GM12878 (cell line): ENCODE data around the gene SLC35A2. TPM values are rescaled to one million over a fixed set of nuclear protein-coding genes. Genes with fewer than 3 reads are reported as not detected.

Source experiments
- ATAC-seq: fragments of 200-7000 bp; cut with Tn5 transposase; 3 replicates; pipeline ENCODE4 v1.9.1; 2020; ENCODE audit warnings: mild to moderate bottlenecking, moderate library complexity
- BruUV-seq: library from RNA; stranded (reverse); fragments of 400-500 nt; replicated peaks from 2 replicates; lab custom pipeline; 2021; lab: Mats Ljungman, UMichigan
- CTCF ChIA-PET: fragments of 300-600 bp; sonication (Branson Sonifier 250); formaldehyde crosslinking; extraction: SDS; loops from one replicate; lab custom pipeline; 2021; ENCODE audit warnings: inconsistent platforms; lab: Yijun Ruan, JAX
- POLR2A ChIA-PET: fragments of 350-600 bp; formaldehyde crosslinking; extraction: SDS; loops from one replicate; lab custom pipeline; 2021; ENCODE audit warnings: inconsistent platforms; lab: Charles Lee
- RAD21 ChIA-PET: fragments of 300-600 bp; sonication (Branson Sonifier 250); formaldehyde crosslinking; loops from one replicate; lab custom pipeline; 2023; ENCODE audit warnings: antibody characterized with exemption; ENCODE audit not compliant: unreplicated experiment; lab: Charles Lee
- SMC1A ChIA-PET: fragments of 300-600 bp; sonication (Branson Sonifier 250); formaldehyde crosslinking; loops from one replicate; lab custom pipeline; 2023; ENCODE audit not compliant: unreplicated experiment, uncharacterized antibody; lab: Charles Lee
- DNase-seq: peaks from one replicate; pipeline ENCODE4 v3.0.0-alpha.2; 2011; ENCODE audit warnings: low read depth, low spot score
- FAIRE-seq: peaks from 3 replicates; lab custom pipeline; 2011; peaks lifted over from hg19 to GRCh38; lab: Jason Lieb, UNC
- H2AFZ ChIP-seq: 2 replicates; pipeline ENCODE4 v1.6.0; 2011; ENCODE audit warnings: low read depth, low read length, control low read depth; ENCODE audit not compliant: control insufficient read depth
- H3K27ac ChIP-seq: 2 replicates; pipeline ENCODE4 v1.5.1; 2011; ENCODE audit warnings: control low read depth; ENCODE audit not compliant: control insufficient read depth, insufficient read depth
- H3K27me3 ChIP-seq, 2 experiments: replicated peaks in 1 of 2; 2 replicates each; pipeline versions ENCODE4 v1.6.0 to v1.6.1; 2011; ENCODE audit warnings: low read length in 1 of 2; ENCODE audit not compliant: control insufficient read depth in 2 of 2, insufficient read depth in 2 of 2
- H3K36me3 ChIP-seq, 2 experiments: 2 replicates each; pipeline ENCODE4 v1.5.1; 2011; ENCODE audit warnings: low read length in 1 of 2; ENCODE audit not compliant: control insufficient read depth in 2 of 2, insufficient read depth in 2 of 2
- H3K4me1 ChIP-seq: 2 replicates; pipeline ENCODE4 v1.6.1; 2011; ENCODE audit warnings: mild to moderate bottlenecking, low read length, moderate library complexity, mixed read lengths; ENCODE audit not compliant: control insufficient read depth, insufficient read depth
- H3K4me2 ChIP-seq: 2 replicates; pipeline ENCODE4 v1.6.0; 2011; ENCODE audit warnings: control low read depth; ENCODE audit not compliant: control insufficient read depth, insufficient read depth
- H3K4me3 ChIP-seq: fragments of 200-600 bp; sonication (generic); 2 replicates; pipeline ENCODE4 v1.5.1; 2016
- H3K79me2 ChIP-seq: 2 replicates; pipeline ENCODE4 v1.6.0; 2011; ENCODE audit warnings: low read length; ENCODE audit not compliant: control insufficient read depth, insufficient read depth
- H3K9ac ChIP-seq: 2 replicates; pipeline ENCODE4 v1.8.0; 2011; ENCODE audit warnings: low read length, control low read depth, mixed read lengths; ENCODE audit not compliant: control insufficient read depth, insufficient read depth
- H3K9me3 ChIP-seq: replicated peaks from 3 replicates; pipeline ENCODE4 v1.5.1; 2011; ENCODE audit warnings: mild to moderate bottlenecking, low read length; ENCODE audit not compliant: control insufficient read depth, insufficient read depth
- H4K20me1 ChIP-seq: 2 replicates; pipeline ENCODE4 v1.6.0; 2011; ENCODE audit not compliant: control insufficient read depth, insufficient read depth
- CUX1 ChIP-seq: IDR thresholded peaks from 2 replicates; pipeline ENCODE4 v1.6.1; 2012; ENCODE audit warnings: improper control_type of control experiment, low read depth, low read length; ENCODE audit not compliant: insufficient replicate concordance
- EGR1 ChIP-seq, 2 experiments: IDR thresholded peaks; 1 replicate in 1 of 2; 2 replicates in 1 of 2; pipeline ENCODE4 v1.6.1; 2011 to 2012; ENCODE audit warnings: low read depth in 2 of 2, low read length in 2 of 2, borderline replicate concordance in 1 of 2, mild to moderate bottlenecking in 1 of 2, moderate library complexity in 1 of 2
- ELK1 ChIP-seq: IDR thresholded peaks from 2 replicates; pipeline ENCODE4 v1.6.1; 2012; ENCODE audit warnings: low read depth, low read length, improper control_type of control experiment
- ESRRA ChIP-seq: IDR thresholded peaks from 2 replicates; pipeline ENCODE4 v1.6.1; 2012; ENCODE audit warnings: mild to moderate bottlenecking, low read length, improper control_type of control experiment
- FOXK2 ChIP-seq: fragments of 450-650 bp; IDR thresholded peaks from 2 replicates; pipeline ENCODE4 v1.6.1; 2017; ENCODE audit warnings: mild to moderate bottlenecking, moderate library complexity
- NR2C1 ChIP-seq: fragments of 450-650 bp; IDR thresholded peaks from 2 replicates; pipeline ENCODE4 v1.6.1; 2017; ENCODE audit warnings: antibody characterized with exemption, mild to moderate bottlenecking, moderate library complexity
- PKNOX1 ChIP-seq: fragments of 450-650 bp; IDR thresholded peaks from 2 replicates; pipeline ENCODE4 v1.6.1; 2016; ENCODE audit warnings: mild to moderate bottlenecking
- POLR2AphosphoS5 ChIP-seq: IDR thresholded peaks from 2 replicates; pipeline ENCODE4 v1.6.1; 2011; ENCODE audit warnings: mild to moderate bottlenecking, low read length, inconsistent platforms
- WGBS: methylation state at CpG from one replicate; pipeline ENCODE4 v1.1.6; 2016; ENCODE audit warnings: low lambda C conversion rate; ENCODE audit not compliant: insufficient replicate concordance, insufficient coverage; ENCODE audit errors: missing lambda C conversion rate; 5-methylcytosine and 5-hydroxymethylcytosine counted together
- in situ Hi-C: fragments of 300-500 bp; cut with MboI; formaldehyde crosslinking; loops from 9 replicates; pipeline ENCODE4 v1.14.3; 2018; ENCODE audit warnings: mixed read lengths
- intact Hi-C: fragments of 100-400 bp; cut with micrococcal nuclease; formaldehyde crosslinking; loops from one replicate; pipeline ENCODE4 v1.14.2; 2022; ENCODE audit not compliant: unreplicated experiment
- polyA plus RNA-seq, 11 experiments: library from polyadenylated mRNA; depleted of rRNA in 4 of 11; unstranded in 6 of 11; stranded (reverse) in 5 of 11; fragments of >200 nt; fragmentation: Nextera tagmentation in 4 of 11; fragmentation: Illumina TruSeq in 1 of 11; extraction: Ambion mirVana in 4 of 11; extraction: Trizol in 1 of 11; gene quantifications; 1 replicate in 1 of 11; 2 replicates in 10 of 11; pipeline versions ENCODE4 v1.2.1 to v1.2.3, GENCODE V29; 2011 to 2016; ENCODE audit warnings: inconsistent platforms in 2 of 11, missing spikeins in 2 of 11, low read depth in 1 of 11
- total RNA-seq, 4 experiments: library from RNA; depleted of rRNA in 3 of 4; stranded (reverse); fragments of >200 nt in 3 of 4; fragmentation: Illumina TruSeq in 1 of 4; extraction: Trizol in 1 of 4; gene quantifications; 2 replicates each; pipeline versions ENCODE4 v1.2.1 to v1.2.3, GENCODE V29; 2013 to 2021

The SLC35A2 gene
- total and polyA plus RNA-seq, 10 of the 15 experiments (the other 5 are each of a cell fraction or from before 2014, with no cell fraction given): 2.1 to 27.4 (median 14.9) TPM

DNA sequence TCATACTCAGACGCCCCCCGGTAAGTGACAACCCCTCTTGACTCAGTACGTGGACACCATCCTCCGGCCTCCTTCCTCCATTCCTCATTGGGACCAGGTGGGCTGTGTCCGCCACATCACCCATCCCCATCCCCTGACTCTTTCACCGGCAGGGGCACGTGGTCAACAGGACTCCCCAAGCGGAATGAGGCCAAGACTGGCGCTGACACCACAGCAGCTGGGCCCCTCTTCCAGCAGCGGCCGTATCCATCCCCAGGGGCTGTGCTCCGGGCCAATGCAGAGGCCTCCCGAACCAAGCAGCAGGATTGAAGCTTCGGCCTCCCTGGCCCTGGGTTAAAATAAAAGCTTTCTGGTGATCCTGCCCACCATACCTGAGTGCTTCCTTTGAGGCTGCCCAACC, 8.7 kb downstream of the SLC35A2 start (continued):
- TF ChIP-seq ESRRA (no peak), EGR1 (IDR thresholded peaks at IDR 0.05; ENCODE audit: borderline replicate concordance in 1 of 2, low read depth in 2 of 2, low read length in 2 of 2) (no peak), FOXK2 (no peak), NR2C1 (no peak), CUX1 (no peak), ELK1 (no peak)

DNA sequence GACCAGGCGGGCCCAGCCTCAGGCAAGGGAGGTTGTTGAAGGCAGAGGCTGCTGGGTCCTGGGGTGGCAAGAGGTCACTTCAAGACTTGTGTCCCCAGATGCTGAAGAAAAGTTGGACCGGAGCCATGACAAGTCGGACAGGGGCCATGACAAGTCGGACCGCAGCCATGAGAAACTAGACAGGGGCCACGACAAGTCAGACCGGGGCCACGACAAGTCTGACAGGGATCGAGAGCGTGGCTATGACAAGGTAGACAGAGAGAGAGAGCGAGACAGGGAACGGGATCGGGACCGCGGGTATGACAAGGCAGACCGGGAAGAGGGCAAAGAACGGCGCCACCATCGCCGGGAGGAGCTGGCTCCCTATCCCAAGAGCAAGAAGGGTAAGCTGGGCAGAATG, 9.3 kb downstream of the SLC35A2 start:
- no peak overlapping the region for H3K4me2 ChIP-seq
- no peaks in the 10 kb centered on the region for H3K4me1 ChIP-seq
- BruUV-seq: no TSS peak
- FAIRE-seq (no peak), ATAC-seq (no peak), DNase-seq (no peak)
- POLR2A ChIA-PET: no interaction called here
- no peaks in the 10 kb centered on the region for H4K20me1 ChIP-seq
- H3K36me3 ChIP-seq: peaks cover 0 to 5% of the 10 kb centered on the region in 2 experiments; a peak in 2 of 4 replicates
- no peak overlapping the region for H3K4me3 ChIP-seq
- in situ Hi-C loops: no loop called here
- H3K9me3 ChIP-seq: no peaks in the 10 kb centered on the region; the same call in 2 of the 3 replicates
- RAD21 ChIA-PET: no interaction called here
- 82% methylated on average over 20 of the region's 20 CpGs for WGBS
- no peak overlapping the region for H3K9ac ChIP-seq
- no peak overlapping the region for H3K27ac ChIP-seq
- H2AFZ ChIP-seq: no peak overlapping the region
- H3K79me2 ChIP-seq: peaks cover 14% of the 10 kb centered on the region
- intact Hi-C loops: no loop called here
- TF ChIP-seq POLR2AphosphoS5 (peak; percentile 41; the same call in 1 of the 2 replicates), PKNOX1 (no peak)
- CTCF ChIA-PET: no interaction called here
- no peaks in the 10 kb centered on the region for H3K27me3 ChIP-seq
- SMC1A ChIA-PET: no interaction called here
